VCaP (cell line): ENCODE results near the gene NPDC1.

Experiments
- H3K27ac ChIP-seq: fragments of 450-650 bp; 2 replicates; pipeline ENCODE4 v1.5.1; 2017
- CTCF ChIP-seq: fragments of 450-650 bp; conservative IDR thresholded peaks from 2 replicates; pipeline ENCODE4 v1.5.1; 2017; ENCODE audit warnings: mild to moderate bottlenecking, moderate library complexity

Gene NPDC1

DNA sequence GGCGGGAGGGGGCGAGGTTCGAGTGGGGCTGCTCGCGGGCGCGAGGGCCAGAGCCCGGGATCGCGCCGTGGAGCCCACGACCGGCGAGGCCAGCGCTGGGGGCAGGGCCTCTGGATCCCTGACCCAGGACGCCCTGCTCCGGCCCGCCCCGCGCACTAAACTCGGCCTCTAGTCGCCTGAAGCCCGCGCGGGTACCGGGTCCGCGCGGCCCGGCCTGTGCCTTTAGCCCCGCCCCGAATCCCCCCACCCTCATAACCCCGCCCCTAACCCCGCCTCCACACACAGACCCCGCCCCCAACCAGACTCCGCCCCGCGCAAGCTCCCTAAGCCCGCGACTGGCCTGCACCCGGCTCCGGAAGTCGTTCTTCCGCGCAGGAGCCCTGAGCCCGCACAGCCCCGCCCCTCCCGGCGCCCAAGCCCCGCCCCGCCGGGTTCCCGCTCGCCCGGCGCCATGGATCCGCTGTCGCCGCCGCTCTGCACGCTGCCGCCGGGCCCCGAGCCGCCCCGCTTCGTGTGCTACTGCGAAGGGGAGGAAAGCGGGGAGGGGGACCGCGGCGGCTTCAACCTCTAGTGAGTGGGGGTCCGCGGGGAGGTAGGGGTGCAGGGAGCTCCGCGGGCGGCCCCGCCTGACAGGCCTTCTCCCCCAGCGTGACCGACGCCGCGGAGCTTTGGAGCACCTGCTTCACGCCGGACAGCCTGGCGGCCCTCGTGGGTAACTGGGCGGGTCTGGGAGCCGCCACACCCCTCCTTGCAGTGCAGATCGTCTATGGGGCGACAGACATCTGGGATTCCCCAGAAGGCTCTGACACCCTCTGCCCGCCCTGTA, 53.8 kb downstream of the NPDC1 start, which contains the start of gene PAXX:
Gene PAXX, plus strand, starts transcription at position 430 of the 826 bp plus-strand sequence. Its CDS starts 22 bp downstream, at position 452.
- no peak for TF ChIP-seq CTCF
- peak within 1 kb of the TSS; percentile 89 for H3K27ac ChIP-seq

DNA sequence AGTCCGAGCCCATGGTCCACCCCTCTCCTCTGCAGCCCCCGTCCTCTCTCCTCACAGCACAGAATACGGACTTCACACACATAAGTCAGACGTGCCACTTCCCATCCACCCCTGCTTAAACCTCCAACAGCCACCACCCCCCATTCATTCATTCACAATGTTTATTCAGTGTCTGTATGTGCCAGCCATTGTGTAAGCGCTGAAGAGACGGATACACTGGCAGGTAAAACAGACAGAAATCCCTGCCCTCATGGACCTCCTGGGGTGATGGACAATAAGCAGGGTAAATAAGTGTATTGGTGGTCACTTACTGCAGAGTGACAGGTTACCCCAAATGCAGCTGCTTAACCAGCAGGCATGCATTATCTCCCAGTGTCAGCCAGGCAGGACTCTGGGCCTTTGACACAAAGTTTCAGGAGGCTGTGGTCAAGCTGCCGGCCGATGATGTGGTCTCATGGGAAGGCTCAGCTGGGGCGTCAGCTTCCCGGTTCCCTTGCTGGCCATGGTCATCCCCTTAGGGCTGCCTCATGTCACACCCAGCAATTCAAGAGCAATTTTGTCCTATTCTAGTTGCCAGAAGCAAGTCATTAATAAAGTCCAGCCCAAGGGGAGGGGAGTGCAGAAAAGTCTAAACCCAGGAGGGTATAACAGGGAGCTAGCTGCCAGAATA, 55.6 kb downstream of the NPDC1 start:
- H3K27ac ChIP-seq, result no peak overlapping the region; the same call in 1 of the 2 replicates
- no peak for TF ChIP-seq CTCF
